NCI-H1048 (cell line): ENCODE data around the gene PCSK2.

Experiments used
- DNase-seq: peaks from one replicate; lab custom pipeline; 2025; lab: John Stamatoyannopoulos, UW

PCSK2 gene

DNA sequence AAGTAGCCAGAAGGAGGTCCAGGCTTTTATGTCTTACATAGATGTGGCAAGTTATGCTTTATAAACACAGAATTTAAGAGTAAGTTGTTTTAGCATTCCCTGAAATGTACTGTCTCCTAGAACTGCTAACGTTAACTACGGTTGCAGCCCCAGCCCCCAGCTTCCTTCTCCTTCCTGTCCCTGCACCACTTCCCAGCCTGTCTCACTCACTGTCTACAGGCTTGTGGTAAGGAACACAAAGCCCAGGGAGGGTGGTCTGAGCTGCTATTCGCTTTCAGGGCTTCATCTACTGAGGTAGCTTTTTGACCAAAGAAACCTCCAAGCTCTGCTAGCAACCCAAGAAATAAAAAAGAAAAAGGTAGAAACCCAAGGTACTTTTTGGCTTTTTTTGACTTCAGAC, 35.9 kb downstream of the PCSK2 start:
- DNase-seq: no peak

DNA sequence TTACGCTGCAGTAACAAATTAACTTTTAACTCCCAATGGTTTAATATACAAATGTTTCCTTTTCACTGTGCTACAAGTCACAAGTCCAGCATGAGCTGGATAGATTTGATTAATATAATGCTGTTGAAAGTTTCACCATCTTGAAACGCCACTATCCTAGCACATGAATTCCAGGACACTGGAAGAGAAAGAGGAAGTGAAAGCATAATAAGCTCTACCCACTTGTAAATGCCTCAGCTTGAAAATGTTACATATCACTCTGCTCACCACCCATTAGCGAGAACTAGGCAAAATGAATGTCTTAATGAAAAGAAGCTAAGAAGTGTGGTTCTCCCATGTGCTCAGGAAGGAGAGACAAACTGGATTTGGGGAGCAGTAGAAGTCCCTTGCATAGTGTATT, 46.9 kb downstream of the PCSK2 start:
- no peak for DNase-seq

DNA sequence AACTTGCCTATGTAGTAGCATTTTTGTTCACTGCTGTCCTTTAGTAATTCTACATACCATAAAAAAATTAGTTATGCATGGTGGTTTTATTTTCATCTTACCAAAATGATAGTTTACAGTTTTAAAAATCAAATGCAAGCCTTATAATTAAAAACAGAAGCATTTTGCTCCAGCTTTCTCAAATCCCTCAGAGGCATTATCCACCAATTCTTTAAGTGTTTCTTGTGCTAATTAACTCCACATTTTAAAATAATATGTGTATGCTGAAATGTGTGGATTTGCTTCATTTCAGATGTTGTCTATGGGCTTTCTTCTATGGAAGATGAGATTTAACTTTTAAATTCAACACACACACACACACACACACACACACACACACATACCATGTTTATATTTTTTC, 49.3 kb downstream of the PCSK2 start:
- DNase-seq: no peak

DNA sequence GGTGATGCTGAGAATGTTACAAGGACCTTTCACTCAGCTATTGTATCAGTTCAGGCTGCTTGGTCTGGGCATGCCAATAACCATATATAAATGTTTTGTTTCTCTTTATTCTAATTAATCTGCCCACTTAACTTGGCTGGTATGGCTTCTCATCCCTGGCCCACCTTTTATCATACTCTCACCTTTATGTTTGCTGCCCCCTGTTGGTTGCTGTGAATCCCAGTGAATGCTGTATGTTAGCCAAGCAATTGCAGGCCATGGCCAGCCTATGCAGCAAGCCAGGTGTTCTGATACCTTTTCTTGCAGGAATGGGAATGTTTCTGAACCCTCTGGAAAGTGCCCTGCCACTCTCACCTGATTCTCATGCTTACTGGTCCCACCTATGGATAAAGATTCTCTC, 54.6 kb downstream of the PCSK2 start:
- DNase-seq: no peak

DNA sequence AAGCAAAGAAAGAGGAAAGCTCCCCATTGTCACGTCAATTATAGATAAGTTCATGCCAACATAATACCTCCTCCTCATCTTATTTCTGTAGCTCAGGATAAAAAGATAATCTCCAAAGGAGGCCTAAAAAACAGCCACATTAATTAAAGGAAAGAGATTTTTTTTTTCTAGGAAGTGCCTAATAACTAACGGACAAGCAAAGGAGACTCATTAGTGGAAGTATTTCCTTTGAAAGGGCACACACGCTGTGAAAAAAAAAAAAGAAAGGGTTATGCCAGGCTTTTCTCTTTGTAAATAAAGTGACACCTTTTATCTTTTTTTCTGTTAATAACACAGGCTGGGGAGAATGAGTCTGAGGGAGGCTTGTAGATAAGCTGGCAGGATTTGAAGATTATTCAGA, 55.7 kb downstream of the PCSK2 start:
- DNase-seq: no peak

DNA sequence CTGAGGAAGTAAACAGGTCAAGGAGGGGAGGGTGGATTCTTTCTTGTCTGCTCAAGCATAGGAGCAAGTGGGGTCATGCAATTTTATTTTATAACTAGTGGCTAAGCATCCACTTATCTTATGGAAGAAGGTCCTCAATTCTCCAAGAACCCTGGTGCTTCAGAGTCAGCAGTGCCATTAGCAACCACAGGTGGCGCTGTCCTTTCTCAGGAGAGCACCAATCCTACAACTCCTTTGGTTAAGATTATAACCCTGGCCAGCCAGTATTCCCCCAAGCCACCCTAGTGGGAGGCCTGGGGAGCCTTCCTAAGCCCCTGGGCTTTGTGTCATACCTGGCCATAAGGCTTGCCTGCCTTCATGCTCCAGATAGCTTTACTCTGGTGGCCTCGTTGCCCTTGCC, 60.7 kb downstream of the PCSK2 start:
- DNase-seq: no peak

DNA sequence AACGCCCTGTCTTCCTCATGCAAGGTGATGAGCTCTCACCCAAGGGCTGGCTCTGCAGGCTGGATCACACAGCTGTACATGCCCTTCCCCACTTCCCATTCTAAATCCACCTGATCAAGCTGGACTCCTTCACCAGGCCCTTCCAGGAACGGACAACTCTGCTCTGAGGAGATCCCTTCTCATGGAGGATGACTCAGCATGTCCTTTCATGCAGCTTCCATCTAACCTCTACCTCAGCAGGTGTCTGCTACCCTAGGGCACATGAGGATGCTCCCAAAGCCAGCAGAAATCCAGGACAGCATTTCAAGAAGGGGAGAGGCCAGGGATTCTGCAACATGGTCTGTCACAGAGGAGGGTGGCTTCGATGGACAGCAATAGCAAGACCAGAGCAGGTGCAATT, 61.2 kb downstream of the PCSK2 start:
- no peak for DNase-seq

DNA sequence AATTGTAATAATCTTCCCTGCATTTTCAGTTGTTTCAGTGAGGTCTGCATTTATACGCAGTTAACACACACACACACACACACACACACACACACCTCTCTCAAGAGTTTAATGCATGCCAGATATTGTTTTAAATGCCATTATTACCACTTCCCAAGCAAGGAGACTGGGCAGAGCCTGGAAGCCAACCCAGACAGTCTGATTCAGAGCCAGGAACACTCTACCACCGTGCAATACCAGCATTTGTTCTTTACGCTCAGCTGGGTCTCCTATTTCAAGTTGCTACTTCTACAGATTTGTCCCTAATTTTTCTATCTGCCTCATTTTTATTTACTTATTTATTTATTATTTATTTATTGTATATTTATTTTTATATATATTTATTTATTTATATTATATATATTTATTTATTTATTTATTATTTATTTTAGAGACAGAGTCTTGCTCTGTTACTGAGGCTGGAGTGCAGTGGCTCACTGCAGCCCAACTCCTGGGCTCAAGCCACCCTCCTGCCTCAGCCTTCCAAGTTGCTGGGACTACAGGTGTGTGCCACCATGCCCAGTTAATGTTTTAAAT, 68.4 kb downstream of the PCSK2 start:
- DNase-seq: no peak

DNA sequence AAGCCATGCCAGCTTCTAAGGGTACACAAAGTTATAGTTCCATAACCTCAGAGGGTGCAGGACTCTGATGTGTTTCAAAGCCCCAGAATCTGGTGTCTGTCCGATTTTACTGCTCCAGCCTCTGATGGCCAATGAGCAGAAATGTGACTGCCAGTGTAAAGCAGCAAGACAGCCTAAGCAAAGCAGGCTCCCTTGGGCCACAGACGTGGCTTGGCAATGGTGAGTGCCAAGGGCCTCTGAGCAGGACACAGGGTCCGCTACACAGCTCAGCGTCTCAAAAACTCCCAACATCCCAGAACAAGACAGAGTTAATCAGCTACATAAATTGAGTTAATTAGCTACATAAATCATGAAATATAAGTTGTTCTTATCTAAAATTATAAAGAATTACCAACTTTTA, 69.2 kb downstream of the PCSK2 start:
- DNase-seq: no peak

DNA sequence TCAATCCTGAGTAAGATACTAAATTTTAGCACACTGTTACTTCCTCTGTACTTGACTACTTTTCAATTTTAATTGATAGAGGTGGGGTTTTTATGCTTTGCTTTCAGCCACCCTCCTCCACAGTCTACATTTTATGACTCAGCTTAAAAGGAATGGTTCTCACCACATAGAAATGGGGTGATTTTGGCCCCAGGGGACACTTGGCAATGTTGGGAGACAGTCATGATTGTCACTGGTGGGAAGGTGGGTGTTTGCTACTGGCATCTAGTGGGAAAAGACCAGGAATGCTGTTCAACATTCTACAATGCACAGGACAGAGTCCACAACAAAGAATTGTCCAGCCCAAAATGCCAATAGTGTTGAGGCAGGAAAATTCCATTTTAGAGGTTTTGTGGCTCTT, 71.3 kb downstream of the PCSK2 start:
- DNase-seq: no peak

DNA sequence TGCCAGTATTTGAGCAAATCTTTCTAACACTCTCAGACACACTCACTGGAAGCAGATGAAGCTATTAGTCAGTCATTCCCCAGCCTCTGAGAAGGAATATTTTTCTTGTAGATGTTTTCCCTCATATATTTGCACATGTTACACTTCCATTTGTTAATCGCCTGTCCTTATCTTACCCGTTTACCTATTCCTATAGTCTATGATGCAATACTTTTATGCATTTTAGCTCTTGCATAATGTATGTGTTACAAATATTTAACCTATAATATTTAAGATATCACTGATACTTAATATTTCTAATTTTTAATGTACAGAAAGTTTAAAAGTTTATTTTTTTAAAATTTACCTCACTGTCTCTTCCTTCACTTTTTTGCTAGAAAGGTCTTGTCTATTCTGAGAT, 71.9 kb downstream of the PCSK2 start:
- DNase-seq: no peak

DNA sequence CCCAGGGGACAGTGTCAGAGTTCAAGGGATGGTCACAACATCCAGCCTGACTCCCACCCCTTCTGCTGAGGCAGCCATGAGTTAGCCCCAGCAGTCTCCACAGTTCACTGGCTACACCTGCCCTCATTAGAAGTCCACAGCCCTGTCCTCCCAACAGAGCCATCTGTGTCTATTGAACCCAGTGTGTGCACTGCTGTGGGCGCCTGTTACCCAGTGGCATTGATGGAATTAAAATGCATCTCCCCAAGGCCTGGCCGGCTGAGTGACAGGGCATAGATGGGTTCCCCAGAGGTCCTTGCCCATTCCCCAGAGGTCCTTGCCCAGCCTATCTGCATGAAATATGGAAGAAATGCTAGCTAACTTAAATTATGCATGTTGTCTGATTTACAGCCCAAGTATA, 73.3 kb downstream of the PCSK2 start:
- no peak for DNase-seq

DNA sequence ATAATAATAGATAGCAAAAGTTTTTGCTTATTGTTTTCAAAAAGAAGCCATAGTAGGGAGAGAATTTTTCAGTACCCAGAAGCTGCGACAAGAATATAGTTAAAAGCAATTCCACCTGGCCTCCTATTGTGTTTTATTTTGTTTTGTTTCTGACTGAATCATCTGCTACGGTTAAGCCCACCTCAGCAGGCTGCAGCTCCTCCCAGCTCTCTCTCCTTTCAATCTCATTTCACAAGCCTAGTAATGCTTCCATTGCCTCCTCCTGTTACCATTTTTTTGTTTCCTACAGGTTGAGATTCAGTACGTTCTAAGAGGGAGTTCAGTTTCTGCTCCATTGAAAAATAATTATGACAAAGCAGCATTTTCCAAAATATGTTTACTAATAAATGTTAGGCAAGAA, 77.9 kb downstream of the PCSK2 start:
- no peak for DNase-seq

DNA sequence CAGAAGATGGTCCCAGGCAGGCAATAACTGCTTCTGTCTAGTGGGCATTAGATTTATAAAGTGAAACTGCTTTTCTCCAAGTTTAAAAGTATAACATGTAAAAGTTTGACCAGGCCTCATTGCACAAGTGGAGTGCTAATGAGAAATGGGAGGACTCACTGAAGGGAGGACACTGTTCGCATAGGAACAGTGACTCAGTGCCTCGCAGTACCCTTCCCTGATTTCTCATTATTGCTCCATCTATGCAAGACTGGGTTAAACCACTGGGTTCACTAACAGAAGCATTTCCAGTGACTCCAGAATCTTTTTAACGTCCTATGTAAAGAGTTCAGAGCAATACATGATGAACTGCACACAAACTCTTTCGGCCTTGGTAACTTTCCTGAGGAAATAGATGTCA, 79.6 kb downstream of the PCSK2 start:
- DNase-seq: no peak

DNA sequence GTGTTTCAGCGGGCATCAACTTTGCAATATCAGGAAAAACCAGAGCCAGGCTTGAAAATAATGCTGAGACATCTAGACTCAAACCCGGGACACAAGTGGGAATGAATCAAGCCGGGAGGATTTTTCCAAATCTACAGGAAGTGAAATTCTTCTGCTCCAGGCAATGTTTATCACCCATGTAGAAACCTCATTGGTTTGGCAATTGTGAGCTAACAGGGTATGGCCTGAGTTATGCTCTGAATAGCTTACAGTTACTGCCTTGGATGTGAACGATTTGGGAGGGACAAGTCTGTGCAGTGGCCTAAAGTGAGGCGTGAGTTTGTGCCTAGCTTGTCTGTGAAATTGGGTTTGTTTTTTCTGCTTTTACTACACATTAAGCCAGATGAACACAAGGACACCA, 87.4 kb downstream of the PCSK2 start:
- DNase-seq: no peak

DNA sequence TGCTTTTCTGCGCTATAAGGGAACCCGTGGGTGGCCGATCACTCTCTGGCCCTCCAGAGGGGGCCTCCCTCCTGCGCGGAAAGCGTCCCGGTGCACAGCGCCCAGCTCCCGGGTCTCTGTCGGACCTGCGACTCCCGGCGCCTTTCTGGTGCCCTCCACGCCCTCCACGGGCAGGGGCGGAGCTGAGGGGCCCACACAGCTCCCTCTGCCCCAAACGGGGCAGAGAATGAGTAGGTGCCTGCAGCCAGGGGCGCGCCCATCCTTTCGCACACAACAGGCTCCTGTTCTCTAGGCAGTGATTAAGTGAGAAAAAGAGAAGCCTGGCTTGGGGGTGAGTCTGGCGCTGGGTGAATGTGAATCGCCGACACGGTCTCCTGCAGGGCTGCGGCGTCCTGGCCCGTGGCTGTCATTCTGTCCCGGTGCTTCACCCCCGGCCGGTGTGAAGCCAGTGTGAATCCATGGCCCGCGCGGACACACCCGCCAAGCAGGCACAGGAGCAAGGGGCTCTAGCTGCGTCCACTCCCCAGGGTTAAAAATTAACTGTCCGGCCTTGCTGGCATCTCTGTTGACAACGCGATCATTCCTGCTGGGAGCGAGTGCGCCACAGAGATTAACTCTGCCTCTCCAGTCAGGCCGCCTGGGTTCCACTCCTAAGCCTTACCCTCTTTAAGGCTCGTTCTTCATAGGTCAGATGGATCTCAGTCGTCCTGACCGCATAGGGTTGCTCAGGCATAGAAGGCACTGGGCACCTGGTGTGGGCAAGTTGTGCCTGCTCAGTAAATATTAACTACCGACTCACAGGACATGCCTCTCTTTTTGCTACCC, 88.8 kb downstream of the PCSK2 start:
- no peak for DNase-seq

DNA sequence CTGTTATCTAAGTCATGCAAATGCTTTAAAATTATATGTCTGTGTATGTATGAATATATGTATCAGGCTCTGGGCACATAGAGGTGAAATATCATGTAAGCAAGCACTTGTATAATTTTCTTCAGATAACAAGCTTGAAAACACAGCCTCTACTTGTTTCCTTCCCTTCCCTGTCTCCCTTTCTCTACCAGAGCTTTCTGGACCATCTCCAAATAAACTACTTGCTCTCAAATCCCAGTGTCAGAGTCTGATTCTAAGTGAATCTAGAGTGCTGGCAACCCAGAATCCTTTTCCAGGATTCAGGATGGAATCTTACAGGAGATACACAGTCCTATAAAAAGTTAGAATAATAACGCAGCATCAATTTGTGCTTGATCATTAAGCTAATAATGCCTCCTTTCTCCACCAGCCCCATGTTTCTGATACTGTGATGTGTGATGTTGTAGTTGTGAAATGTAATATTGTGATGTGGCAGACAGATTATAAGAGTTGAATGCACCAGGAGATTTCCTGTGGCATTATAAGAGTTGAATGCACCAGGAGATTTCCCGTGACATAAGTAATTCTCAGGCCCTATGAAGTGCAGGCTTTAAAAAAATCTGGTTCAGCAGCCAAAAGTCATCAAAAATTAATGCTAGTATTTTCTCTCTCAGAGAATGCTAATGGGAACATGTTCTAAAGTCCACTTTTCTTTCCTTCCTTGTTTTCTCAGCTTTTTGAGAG, 89.6 kb downstream of the PCSK2 start:
- no peak for DNase-seq

DNA sequence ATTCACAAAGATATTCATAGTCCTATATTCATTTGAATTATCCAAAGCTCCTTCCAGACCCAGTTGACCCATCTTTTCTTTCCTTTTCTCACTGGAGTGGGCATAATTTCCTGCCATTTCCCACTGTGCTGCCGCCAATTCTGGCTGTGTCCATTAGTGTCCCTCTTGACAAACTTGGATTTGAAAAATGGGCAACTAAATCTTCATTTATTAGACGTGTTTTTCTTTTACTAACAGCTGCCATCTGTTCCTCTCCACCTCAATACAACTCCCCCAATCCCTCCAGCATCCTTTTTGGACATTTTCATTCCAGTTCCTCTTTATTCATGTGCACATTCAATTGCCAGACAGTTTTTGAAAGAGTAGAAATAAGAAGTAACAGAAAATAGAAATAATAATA, 90.5 kb downstream of the PCSK2 start:
- no peak for DNase-seq

DNA sequence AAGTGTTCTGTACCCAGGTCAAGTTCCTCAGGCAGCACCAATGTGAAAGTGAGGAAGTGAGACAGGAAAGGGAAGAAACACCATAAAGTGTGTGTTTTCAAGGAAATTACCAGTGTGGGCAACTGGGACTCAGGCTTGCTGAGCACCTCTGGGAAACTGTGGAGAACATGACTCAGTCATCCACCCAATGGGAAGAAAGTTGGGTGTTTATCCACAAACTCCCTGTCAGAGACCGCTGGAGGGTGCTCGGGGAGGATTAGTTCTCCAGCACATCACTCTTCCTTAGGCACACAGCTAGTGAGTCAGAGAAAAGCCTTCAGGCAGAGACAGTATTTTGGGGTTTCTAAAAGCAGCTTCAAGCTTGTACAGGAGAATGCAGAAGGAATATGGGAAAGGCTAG, 93.6 kb downstream of the PCSK2 start:
- DNase-seq: no peak

DNA sequence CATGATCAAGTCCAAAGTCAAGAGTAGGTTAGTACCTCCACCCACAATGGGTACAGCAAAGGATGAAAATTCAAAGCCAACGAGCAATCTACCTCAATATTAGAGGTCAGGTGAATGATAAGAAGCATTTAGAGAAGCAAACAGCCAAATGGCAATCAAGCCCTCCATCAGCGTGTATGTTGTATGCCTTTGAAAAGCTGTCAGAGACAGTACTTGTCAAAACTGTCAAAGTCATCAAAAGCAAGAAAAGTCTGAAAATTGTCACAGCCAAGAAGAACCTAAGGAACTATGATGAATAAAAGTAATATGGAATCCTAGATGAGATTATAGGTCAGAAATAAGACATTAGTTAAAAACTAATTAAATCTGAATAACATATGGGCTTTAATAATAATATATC, 99.3 kb downstream of the PCSK2 start:
- DNase-seq: no peak

DNA sequence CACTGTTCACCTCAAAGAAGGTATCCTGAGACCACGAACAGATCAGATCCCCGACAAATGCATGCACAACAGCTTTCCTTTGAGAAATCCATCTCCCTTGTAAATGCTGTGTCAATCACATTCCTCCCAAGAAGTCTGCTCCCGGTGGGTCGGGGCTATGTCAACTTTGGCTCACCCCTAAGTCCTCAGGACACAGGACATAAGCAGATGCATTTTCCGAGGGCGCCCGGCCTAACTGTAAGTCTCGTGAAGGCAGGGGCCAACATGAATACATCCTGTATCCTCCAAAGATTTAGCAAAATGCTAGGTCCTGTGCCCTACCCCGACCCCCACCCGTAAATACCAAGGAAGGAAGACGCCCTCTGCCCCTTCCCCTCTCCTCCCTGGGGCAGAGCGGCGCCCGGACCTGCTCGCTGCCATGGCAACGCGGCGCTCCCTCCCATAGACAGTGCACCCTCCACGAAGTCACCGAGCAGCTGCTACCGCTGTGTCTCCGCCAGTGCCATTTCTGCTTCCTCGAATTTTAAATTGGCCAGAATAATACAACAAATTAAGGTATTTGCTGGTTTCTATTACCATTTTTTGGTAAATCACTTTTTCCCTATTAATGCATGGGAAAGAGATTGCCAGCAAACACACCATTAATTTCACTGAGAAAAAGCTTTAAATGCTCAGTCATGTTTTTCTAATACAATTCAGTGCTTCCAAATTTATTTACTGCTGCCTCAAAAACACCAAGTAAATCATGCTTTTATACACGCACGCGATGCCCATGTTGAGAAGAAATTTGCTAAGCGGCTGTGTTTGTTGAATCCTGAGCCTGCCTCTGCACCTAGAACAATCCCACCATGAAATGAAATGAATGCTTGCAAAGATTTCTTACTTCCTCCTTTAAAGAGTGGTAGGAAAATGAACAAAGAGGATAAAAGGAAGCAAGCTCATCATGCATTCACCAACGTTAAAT, 100.6 kb downstream of the PCSK2 start:
- DNase-seq: no peak

DNA sequence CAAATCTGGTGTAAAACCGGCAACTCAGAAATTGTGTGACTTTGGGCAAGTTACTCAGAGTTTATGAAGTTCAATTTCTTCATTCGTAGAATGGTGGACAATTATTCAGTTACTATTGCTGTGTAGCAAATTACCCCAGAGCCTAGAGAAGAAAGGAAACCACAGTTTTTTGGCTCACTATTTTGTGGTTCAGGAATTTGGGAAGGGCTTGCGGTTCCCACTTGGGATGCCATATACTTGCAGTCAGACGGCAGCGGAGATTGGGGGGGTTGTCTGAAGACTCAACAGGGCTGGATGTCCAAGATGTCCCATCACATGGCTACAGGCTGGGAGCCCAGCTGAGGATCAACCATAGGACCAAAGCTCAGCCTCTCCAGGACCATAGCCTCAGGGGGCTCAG, 108.1 kb downstream of the PCSK2 start:
- no peak for DNase-seq
